A549 (cell line): Measurements from ENCODE around the gene DCP2.

Source experiments
- BCL3 ChIP-seq: fragments of >200 bp; sonication (Bioruptor Twin); formaldehyde crosslinking; IDR thresholded peaks from 3 replicates; pipeline ENCODE4 v1.6.1; 2016
- BHLHE40 ChIP-seq: IDR thresholded peaks from 2 replicates; pipeline ENCODE4 v1.6.1; 2012; ENCODE audit warnings: low read depth, low read length, inconsistent platforms
- CHD4 ChIP-seq: fragments of 200-600 bp; sonication (generic); IDR thresholded peaks from 2 replicates; pipeline ENCODE4 v1.6.1; 2016; ENCODE audit warnings: antibody characterized with exemption, mild to moderate bottlenecking, borderline replicate concordance
- EP300 ChIP-seq, 2 experiments: fragments of >200 bp; sonication (Bioruptor Twin); formaldehyde crosslinking; IDR thresholded peaks; 2 replicates in 1 of 2; 3 replicates in 1 of 2; pipeline ENCODE4 v1.6.1; 2016 to 2017
- ESRRA ChIP-seq: fragments of 150-350 bp; IDR thresholded peaks from 2 replicates; pipeline ENCODE4 v1.6.1; 2014; ENCODE audit warnings: mild to moderate bottlenecking, low read length, borderline replicate concordance
- FOSL2 ChIP-seq, 2 experiments: fragments of 450-650 bp in 1 of 2; fragments of >200 bp in 1 of 2; sonication (Bioruptor Twin) in 1 of 2; formaldehyde crosslinking; IDR thresholded peaks; 2 replicates each; pipeline versions ENCODE4 v1.5.0 to v1.6.1; 2016 to 2020; ENCODE audit warnings: mild to moderate bottlenecking in 1 of 2, moderate library complexity in 1 of 2
- JUNB ChIP-seq: fragments of >200 bp; sonication (Bioruptor Twin); formaldehyde crosslinking; IDR thresholded peaks from 2 replicates; pipeline ENCODE4 v1.6.1; 2016
- KDM5A ChIP-seq: fragments of 200-600 bp; sonication (generic); IDR thresholded peaks from 2 replicates; pipeline ENCODE4 v1.6.1; 2016; ENCODE audit warnings: antibody characterized with exemption, mild to moderate bottlenecking
- MYC ChIP-seq: IDR thresholded peaks from 2 replicates; pipeline ENCODE4 v1.6.1; 2012; ENCODE audit warnings: mild to moderate bottlenecking, inconsistent platforms, low read length, improper control_type of control experiment, borderline replicate concordance
- POLR2A ChIP-seq: IDR thresholded peaks from 2 replicates; pipeline ENCODE4 v1.6.1; 2012; ENCODE audit warnings: mild to moderate bottlenecking, low read length
- SMC3 ChIP-seq: fragments of >200 bp; sonication (Bioruptor Twin); formaldehyde crosslinking; IDR thresholded peaks from 3 replicates; pipeline ENCODE4 v1.6.1; 2018; ENCODE audit warnings: inconsistent platforms
- TF ChIP-seq, protein P1 (sequence below): fragments of >200 bp; sonication (Bioruptor Twin); formaldehyde crosslinking; IDR thresholded peaks from 3 replicates; pipeline ENCODE4 v1.5.1; 2016
- TF ChIP-seq, protein P2 (sequence below): fragments of 200-600 bp; sonication (generic); IDR thresholded peaks from 2 replicates; pipeline ENCODE4 v1.6.1; 2016; ENCODE audit warnings: antibody characterized with exemption, mild to moderate bottlenecking, moderate library complexity
- TF ChIP-seq, protein P3 (sequence below): fragments of 150-350 bp; IDR thresholded peaks from 2 replicates; pipeline ENCODE4 v1.6.1; 2014; ENCODE audit warnings: low read depth, mild to moderate bottlenecking, low read length

DNA sequence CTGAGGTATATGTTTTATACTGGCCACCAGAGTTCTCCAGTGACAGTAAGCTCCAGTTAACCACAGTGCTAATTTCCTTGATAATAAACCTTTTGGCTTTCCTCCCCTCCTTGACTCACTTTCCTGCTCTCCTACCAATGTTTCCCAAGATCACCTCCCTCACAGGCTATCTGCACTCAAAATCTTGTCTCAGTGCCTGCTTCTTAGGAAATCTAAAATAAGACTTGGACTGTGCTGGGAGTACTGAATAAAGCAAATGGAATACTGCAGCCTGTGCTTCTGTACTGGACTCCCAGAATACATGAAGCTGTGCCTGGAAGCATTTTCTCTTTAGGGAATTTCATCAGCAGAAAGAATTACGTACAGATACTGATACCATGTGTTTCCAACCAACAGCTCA is 1.7 kb upstream of the DCP2 start:
- TF ChIP-seq, protein P1, sequence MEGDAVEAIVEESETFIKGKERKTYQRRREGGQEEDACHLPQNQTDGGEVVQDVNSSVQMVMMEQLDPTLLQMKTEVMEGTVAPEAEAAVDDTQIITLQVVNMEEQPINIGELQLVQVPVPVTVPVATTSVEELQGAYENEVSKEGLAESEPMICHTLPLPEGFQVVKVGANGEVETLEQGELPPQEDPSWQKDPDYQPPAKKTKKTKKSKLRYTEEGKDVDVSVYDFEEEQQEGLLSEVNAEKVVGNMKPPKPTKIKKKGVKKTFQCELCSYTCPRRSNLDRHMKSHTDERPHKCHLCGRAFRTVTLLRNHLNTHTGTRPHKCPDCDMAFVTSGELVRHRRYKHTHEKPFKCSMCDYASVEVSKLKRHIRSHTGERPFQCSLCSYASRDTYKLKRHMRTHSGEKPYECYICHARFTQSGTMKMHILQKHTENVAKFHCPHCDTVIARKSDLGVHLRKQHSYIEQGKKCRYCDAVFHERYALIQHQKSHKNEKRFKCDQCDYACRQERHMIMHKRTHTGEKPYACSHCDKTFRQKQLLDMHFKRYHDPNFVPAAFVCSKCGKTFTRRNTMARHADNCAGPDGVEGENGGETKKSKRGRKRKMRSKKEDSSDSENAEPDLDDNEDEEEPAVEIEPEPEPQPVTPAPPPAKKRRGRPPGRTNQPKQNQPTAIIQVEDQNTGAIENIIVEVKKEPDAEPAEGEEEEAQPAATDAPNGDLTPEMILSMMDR, result no peak
- no peak for TF ChIP-seq SMC3
- no peak for TF ChIP-seq EP300 (IDR thresholded peaks at IDR 0.05)
- no peak for TF ChIP-seq BHLHE40
- no peak for TF ChIP-seq BCL3
- TF ChIP-seq KDM5A, result no peak
- TF ChIP-seq MYC, result no peak
- no peak for TF ChIP-seq FOSL2 (IDR thresholded peaks at IDR 0.05)
- no peak for TF ChIP-seq FOSL2 (CRISPR knock-in tag; IDR thresholded peaks at IDR 0.05)
- TF ChIP-seq ESRRA, result no peak
- TF ChIP-seq CHD4, result no peak
- no peak for TF ChIP-seq JUNB
- TF ChIP-seq, protein P2, sequence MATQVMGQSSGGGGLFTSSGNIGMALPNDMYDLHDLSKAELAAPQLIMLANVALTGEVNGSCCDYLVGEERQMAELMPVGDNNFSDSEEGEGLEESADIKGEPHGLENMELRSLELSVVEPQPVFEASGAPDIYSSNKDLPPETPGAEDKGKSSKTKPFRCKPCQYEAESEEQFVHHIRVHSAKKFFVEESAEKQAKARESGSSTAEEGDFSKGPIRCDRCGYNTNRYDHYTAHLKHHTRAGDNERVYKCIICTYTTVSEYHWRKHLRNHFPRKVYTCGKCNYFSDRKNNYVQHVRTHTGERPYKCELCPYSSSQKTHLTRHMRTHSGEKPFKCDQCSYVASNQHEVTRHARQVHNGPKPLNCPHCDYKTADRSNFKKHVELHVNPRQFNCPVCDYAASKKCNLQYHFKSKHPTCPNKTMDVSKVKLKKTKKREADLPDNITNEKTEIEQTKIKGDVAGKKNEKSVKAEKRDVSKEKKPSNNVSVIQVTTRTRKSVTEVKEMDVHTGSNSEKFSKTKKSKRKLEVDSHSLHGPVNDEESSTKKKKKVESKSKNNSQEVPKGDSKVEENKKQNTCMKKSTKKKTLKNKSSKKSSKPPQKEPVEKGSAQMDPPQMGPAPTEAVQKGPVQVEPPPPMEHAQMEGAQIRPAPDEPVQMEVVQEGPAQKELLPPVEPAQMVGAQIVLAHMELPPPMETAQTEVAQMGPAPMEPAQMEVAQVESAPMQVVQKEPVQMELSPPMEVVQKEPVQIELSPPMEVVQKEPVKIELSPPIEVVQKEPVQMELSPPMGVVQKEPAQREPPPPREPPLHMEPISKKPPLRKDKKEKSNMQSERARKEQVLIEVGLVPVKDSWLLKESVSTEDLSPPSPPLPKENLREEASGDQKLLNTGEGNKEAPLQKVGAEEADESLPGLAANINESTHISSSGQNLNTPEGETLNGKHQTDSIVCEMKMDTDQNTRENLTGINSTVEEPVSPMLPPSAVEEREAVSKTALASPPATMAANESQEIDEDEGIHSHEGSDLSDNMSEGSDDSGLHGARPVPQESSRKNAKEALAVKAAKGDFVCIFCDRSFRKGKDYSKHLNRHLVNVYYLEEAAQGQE, result no peak
- TF ChIP-seq, protein P3, sequence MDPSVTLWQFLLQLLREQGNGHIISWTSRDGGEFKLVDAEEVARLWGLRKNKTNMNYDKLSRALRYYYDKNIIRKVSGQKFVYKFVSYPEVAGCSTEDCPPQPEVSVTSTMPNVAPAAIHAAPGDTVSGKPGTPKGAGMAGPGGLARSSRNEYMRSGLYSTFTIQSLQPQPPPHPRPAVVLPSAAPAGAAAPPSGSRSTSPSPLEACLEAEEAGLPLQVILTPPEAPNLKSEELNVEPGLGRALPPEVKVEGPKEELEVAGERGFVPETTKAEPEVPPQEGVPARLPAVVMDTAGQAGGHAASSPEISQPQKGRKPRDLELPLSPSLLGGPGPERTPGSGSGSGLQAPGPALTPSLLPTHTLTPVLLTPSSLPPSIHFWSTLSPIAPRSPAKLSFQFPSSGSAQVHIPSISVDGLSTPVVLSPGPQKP, result no peak
- TF ChIP-seq POLR2A, result no peak
